Upper lobe of left lung (tissue), 6 donors: ENCODE results near the gene LPCAT3. TPM values are rescaled to one million over a fixed set of nuclear protein-coding genes. Genes with fewer than 3 reads are reported as not detected.

Experiments used
- ATAC-seq, 2 donors: fragments of 200-7000 bp; cut with Tn5 transposase; one replicate each; pipeline ENCODE4 v1.9.1; 2022; ENCODE audit warnings: mild to moderate bottlenecking in 2 of 2, moderate library complexity in 2 of 2; ENCODE audit not compliant: low FRiP score in 2 of 2
- DNase-seq, 2 donors: peaks; one replicate each; pipeline ENCODE4 v3.0.0-alpha.2; 2019 to 2020
- H3K27ac ChIP-seq, 4 donors: fragments of 200-600 bp; sonication (generic); one replicate each; pipeline ENCODE4 v1.5.1; 2016 to 2019
- H3K27me3 ChIP-seq, 4 donors: fragments of 200-600 bp; sonication (generic); one replicate each; pipeline ENCODE4 v1.5.1; 2017 to 2019
- H3K36me3 ChIP-seq, 4 donors: fragments of 200-600 bp; sonication (generic); one replicate each; pipeline ENCODE4 v1.5.1; 2016 to 2019
- H3K4me1 ChIP-seq, 4 donors: fragments of 200-600 bp; sonication (generic); one replicate each; pipeline ENCODE4 v1.5.1; 2018 to 2019
- H3K4me3 ChIP-seq, 4 donors: fragments of 200-600 bp; sonication (generic); one replicate each; pipeline ENCODE4 v1.5.1; 2017 to 2019; ENCODE audit warnings: mild to moderate bottlenecking in 2 of 4, moderate library complexity in 1 of 4
- H3K9me3 ChIP-seq, 4 donors: fragments of 200-600 bp; sonication (generic); one replicate each; pipeline ENCODE4 v1.5.1; 2018 to 2019
- EP300 ChIP-seq, 4 donors: sonication (generic); formaldehyde crosslinking; IDR thresholded peaks; one replicate each; pipeline ENCODE4 v1.5.1; 2017; ENCODE audit warnings: antibody characterized with exemption in 4 of 4, control low read depth in 2 of 4
- POLR2A ChIP-seq, 4 donors: fragments of 450-650 bp; IDR thresholded peaks; one replicate each; pipeline ENCODE4 v1.5.1; 2016 to 2017; ENCODE audit warnings: antibody characterized with exemption in 4 of 4, mild to moderate bottlenecking in 2 of 4
- POLR2AphosphoS5 ChIP-seq, 2 donors: sonication (generic); formaldehyde crosslinking; IDR thresholded peaks; one replicate each; pipeline ENCODE4 v1.5.1; 2017; ENCODE audit warnings: antibody characterized with exemption in 2 of 2
- WGBS, 2 donors: methylation state at CpG; one replicate each; pipeline ENCODE4 v1.1.5; 2017 to 2018; 5-methylcytosine and 5-hydroxymethylcytosine counted together
- total RNA-seq, 6 donors: library from RNA; depleted of rRNA in 4 of 6; stranded (reverse); fragments of >200 nt in 4 of 6; gene quantifications; one replicate each; pipeline versions ENCODE4 v1.1.0 to v1.2.1, GENCODE V29; 2016 to 2021
- TF ChIP-seq, protein P1 (sequence below), 6 experiments: fragments of 450-650 bp in 4 of 6; fragments of 200-600 bp in 2 of 6; sonication (generic) in 2 of 6; IDR thresholded peaks; one replicate each; pipeline ENCODE4 v1.5.1; 2016 to 2019; ENCODE audit warnings: antibody characterized with exemption in 6 of 6
- donor health status: DM: no; HTN: no; CAD: no; lungs with moderate emphysema.
- donor health status: DM: no; HTN: yes; CAD: no; lungs with severe emphysema.

LPCAT3 gene
- total RNA-seq, 6 donors from 2014 or later = 56.3 to 110 (median 84.1) TPM

- Histone ChIP-seq H3K4me3 (no peak overlapping the region), H3K36me3 (peaks cover 59 to 89% (median 71%) of the 10 kb centered on the region in 4 donors), H3K27me3 (no peaks in the 10 kb centered on the region), H3K9me3 (no peaks in the 10 kb centered on the region), H3K27ac (peak overlapping the region; percentile 57 to 79 (median 67)), H3K4me1 (peaks cover 0 to 41% (median 28%) of the 10 kb centered on the region in 4 donors)
- no peak for DNase-seq
- WGBS, 2 donors = 74 to 85% methylated on average over 10 of the region's 10 CpGs
- no peak for ATAC-seq
- TF ChIP-seq POLR2AphosphoS5 (IDR thresholded peaks at IDR 0.05) = no peak
- no peak for TF ChIP-seq EP300 (IDR thresholded peaks at IDR 0.05)
- TF ChIP-seq POLR2A (IDR thresholded peaks at IDR 0.05) = no peak
- TF ChIP-seq, protein P1, sequence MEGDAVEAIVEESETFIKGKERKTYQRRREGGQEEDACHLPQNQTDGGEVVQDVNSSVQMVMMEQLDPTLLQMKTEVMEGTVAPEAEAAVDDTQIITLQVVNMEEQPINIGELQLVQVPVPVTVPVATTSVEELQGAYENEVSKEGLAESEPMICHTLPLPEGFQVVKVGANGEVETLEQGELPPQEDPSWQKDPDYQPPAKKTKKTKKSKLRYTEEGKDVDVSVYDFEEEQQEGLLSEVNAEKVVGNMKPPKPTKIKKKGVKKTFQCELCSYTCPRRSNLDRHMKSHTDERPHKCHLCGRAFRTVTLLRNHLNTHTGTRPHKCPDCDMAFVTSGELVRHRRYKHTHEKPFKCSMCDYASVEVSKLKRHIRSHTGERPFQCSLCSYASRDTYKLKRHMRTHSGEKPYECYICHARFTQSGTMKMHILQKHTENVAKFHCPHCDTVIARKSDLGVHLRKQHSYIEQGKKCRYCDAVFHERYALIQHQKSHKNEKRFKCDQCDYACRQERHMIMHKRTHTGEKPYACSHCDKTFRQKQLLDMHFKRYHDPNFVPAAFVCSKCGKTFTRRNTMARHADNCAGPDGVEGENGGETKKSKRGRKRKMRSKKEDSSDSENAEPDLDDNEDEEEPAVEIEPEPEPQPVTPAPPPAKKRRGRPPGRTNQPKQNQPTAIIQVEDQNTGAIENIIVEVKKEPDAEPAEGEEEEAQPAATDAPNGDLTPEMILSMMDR (IDR thresholded peaks at IDR 0.05) = no peak
Observed at GRCh38 chr12:6977653-6978052, 40.6 kb downstream of the LPCAT3 start.

DNA sequence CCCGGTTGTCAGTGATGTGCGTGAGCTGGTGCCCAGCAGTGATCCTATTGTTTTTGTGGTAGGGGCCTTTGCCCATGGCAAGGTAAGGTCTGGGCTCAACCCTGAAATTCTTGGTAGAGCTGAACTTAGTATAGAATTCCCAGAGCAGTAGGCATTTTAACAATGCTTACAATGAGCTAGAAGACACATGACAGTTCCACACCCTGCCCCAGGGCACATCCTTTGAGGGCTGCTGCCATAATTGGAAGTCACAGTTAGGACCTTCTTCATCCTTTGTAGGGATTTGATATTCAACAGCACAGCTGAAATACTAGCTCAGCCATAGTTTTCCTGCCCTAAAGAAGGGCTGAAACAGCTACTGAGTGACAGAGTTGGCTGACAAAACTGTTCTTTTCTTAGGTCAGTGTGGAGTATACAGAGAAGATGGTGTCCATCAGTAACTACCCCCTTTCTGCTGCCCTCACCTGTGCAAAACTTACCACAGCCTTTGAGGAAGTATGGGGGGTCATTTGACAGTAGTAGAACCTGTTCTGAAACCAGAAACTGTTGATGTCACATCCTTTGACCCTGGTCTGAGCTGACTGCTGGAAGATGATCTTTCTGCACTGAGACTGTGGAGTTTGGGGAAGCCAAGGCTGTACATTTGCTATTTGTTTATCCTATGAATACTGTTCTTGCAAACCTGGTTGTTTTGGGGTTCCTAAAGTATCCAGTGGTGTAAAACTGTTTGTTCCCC lies 42.8 kb downstream of the LPCAT3 start:
- peaks cover 38 to 67% (median 50%) of the 10 kb centered on the region in 4 donors for H3K36me3 ChIP-seq
- DNase-seq = no peak
- ATAC-seq = no peak
- no peaks in the 10 kb centered on the region for H3K27me3 ChIP-seq
- H3K4me3 ChIP-seq = no peak overlapping the region
- no peak for TF ChIP-seq POLR2AphosphoS5 (IDR thresholded peaks at IDR 0.05)
- TF ChIP-seq, protein P1 (IDR thresholded peaks at IDR 0.05) = no peak
- no peak for TF ChIP-seq POLR2A (IDR thresholded peaks at IDR 0.05)
- no peak for TF ChIP-seq EP300 (IDR thresholded peaks at IDR 0.05)
- 90 to 94% methylated on average over 2 of the region's 2 CpGs for WGBS, 2 donors
- peaks cover 11 to 42% (median 34%) of the 10 kb centered on the region in 4 donors for H3K4me1 ChIP-seq
- peak overlapping the region in 1 of 4 donors; percentile 5 for H3K27ac ChIP-seq
- H3K9me3 ChIP-seq = no peaks in the 10 kb centered on the region

- ATAC-seq (no peak), DNase-seq (no peak)
- Histone ChIP-seq H3K36me3 (peaks cover 33 to 55% (median 43%) of the 10 kb centered on the region in 4 donors), H3K27me3 (no peaks in the 10 kb centered on the region), H3K27ac (no peak overlapping the region), H3K4me3 (no peak overlapping the region), H3K9me3 (no peaks in the 10 kb centered on the region), H3K4me1 (peaks cover 18 to 41% (median 34%) of the 10 kb centered on the region in 4 donors)
- TF ChIP-seq POLR2AphosphoS5 (IDR thresholded peaks at IDR 0.05) (no peak), POLR2A (IDR thresholded peaks at IDR 0.05) (no peak), EP300 (IDR thresholded peaks at IDR 0.05) (no peak)
- TF ChIP-seq, protein P1 (IDR thresholded peaks at IDR 0.05) = no peak
- 90 to 95% methylated on average over 2 to 6 of the region's 6 CpGs for WGBS, 2 donors
Observed at GRCh38 chr12:6974180-6974579, 44.1 kb downstream of the LPCAT3 start.

DNA sequence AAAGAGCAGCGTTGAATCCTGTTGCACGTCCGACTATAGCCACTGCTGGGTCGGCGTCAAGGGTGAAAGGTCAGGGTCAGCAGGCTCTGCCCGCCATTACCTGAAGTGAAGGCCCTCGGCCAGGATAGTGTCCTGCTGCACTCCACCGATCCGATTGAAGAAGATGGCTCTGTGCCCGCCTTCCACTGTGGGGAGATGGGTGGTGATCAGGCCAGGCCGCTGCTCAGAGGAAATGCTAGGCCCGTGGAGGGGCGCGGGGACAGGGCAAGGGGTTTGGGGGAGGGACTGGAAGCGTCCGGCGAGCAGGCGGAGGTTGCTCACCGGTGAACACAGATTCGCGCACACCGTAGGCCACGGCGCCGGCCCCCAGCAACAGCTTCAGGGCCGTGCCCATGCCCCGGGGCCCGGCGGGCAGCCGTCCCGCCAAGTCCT lies 48.2 kb downstream of the LPCAT3 start:
- ATAC-seq = peak; percentile 15 to 46
- peak in 1 of 2 donors; percentile 91 for DNase-seq
- Histone ChIP-seq H3K36me3 (peaks cover 13 to 53% (median 43%) of the 10 kb centered on the region in 4 donors), H3K4me1 (peaks cover 26 to 39% (median 31%) of the 10 kb centered on the region in 4 donors), H3K4me3 (peak overlapping the region; percentile 87 to 95 (median 93)), H3K27ac (peak overlapping the region; percentile 90 to 97 (median 94)), H3K27me3 (no peaks in the 10 kb centered on the region), H3K9me3 (no peaks in the 10 kb centered on the region)
- TF ChIP-seq POLR2AphosphoS5 (IDR thresholded peaks at IDR 0.05) (no peak), EP300 (IDR thresholded peaks at IDR 0.05) (no peak), POLR2A (IDR thresholded peaks at IDR 0.05) (no peak)
- TF ChIP-seq, protein P1 (IDR thresholded peaks at IDR 0.05) = peak in 1 of 6 experiments; percentile 4
- WGBS, 2 donors = 0 to 2% methylated on average over 5 to 12 of the region's 31 CpGs
